Small intestine (tissue), 16 donors: ENCODE data around the gene SS18L1. TPM values are rescaled to one million over a fixed set of nuclear protein-coding genes. Genes with fewer than 3 reads are reported as not detected.

Source experiments
- DNase-seq, 2 donors: peaks; one replicate each; pipeline versions ENCODE4 v3.0.0 to v3.0.0-alpha.2; 2013
- FAIRE-seq: peaks from 2 replicates; lab custom pipeline; 2012; peaks lifted over from hg19 to GRCh38; lab: Jason Lieb, UNC
- H3K27ac ChIP-seq, 3 donors: one replicate each; pipeline ENCODE4 v1.5.1; 2013; ENCODE audit warnings: low read length in 2 of 3, mild to moderate bottlenecking in 2 of 3, control low read depth in 1 of 3, inconsistent platforms in 1 of 3, low read depth in 1 of 3, moderate library complexity in 1 of 3
- H3K27me3 ChIP-seq, 3 donors: one replicate each; pipeline ENCODE4 v1.6.1; 2013; ENCODE audit warnings: low read length in 3 of 3, inconsistent platforms in 1 of 3; ENCODE audit not compliant: control insufficient read depth in 3 of 3, insufficient read depth in 3 of 3
- H3K36me3 ChIP-seq, 3 donors: one replicate each; pipeline ENCODE4 v1.6.1; 2013; ENCODE audit warnings: low read length in 3 of 3, inconsistent platforms in 1 of 3, low read depth in 1 of 3, mild to moderate bottlenecking in 1 of 3, moderate library complexity in 1 of 3; ENCODE audit not compliant: control insufficient read depth in 3 of 3, insufficient read depth in 2 of 3
- H3K4me1 ChIP-seq, 3 donors: one replicate each; pipeline ENCODE4 v1.6.1; 2013; ENCODE audit warnings: low read length in 2 of 3, inconsistent platforms in 1 of 3, low read depth in 1 of 3, mild to moderate bottlenecking in 1 of 3, moderate library complexity in 1 of 3; ENCODE audit not compliant: control insufficient read depth in 3 of 3, insufficient read depth in 2 of 3
- H3K4me3 ChIP-seq, 3 donors: one replicate each; pipeline ENCODE4 v1.5.1; 2013; ENCODE audit warnings: low read length in 3 of 3, control low read depth in 1 of 3, inconsistent platforms in 1 of 3, low read depth in 1 of 3, mild to moderate bottlenecking in 1 of 3, moderate library complexity in 1 of 3
- H3K9me3 ChIP-seq, 2 donors: one replicate each; pipeline ENCODE4 v1.6.1; 2013; ENCODE audit warnings: low read depth in 1 of 2, low read length in 1 of 2; ENCODE audit not compliant: control insufficient read depth in 2 of 2, insufficient read depth in 1 of 2
- WGBS, 3 donors: extraction: QIAGEN DNeasy Blood & Tissue Kit; methylation state at CpG; one replicate each; pipeline ENCODE4 v1.1.7; 2013; 5-methylcytosine and 5-hydroxymethylcytosine counted together
- long read RNA-seq, 10 donors: transcript quantifications; one replicate each; lab custom pipeline, GENCODE V29; 2026
- polyA plus RNA-seq, 4 donors: library from polyadenylated mRNA; stranded (reverse) in 3 of 4; unstranded in 1 of 4; fragments of 200-250 nt in 3 of 4; fragments of 120-200 nt in 1 of 4; gene quantifications; one replicate each; pipeline versions ENCODE4 v1.2.1 to v1.2.3, GENCODE V29; 2013
- donor health status: healthy with polysubstance abuse.
- donor health status: control.
- donor health status: control.
- donor health status: Bipolar disorder and iron deficiency.
- donor health status: healthy.

SS18L1 gene
- 10 to 100 TPM in 2 of 4 donors, 1 to 10 TPM in 2; 7.5 to 17.5 (median 11.3) TPM for polyA plus RNA-seq
- long read RNA-seq, donor 1, full-length matches to known transcripts, result 2 of 10 reads
- long read RNA-seq, donor 1, partial matches to known transcripts, result 8 of 10 reads
- long read RNA-seq, donor 1, other reads (novel, unspliced or antisense), result 0 of 10 reads
- long read RNA-seq, donor 2, full-length matches to known transcripts, result 2 of 2 reads
- long read RNA-seq, donor 2, partial matches to known transcripts, result 0 of 2 reads
- long read RNA-seq, donor 2, other reads (novel, unspliced or antisense), result 0 of 2 reads
- long read RNA-seq, donor 3, result 0 reads
- long read RNA-seq, donor 4, result 0 reads
- long read RNA-seq, donor 5, result 0 reads
- long read RNA-seq, donor 6, result 0 reads
- long read RNA-seq, donor 7, result 0 reads
- long read RNA-seq, donor 8, full-length matches to known transcripts, result 1 of 1 reads
- long read RNA-seq, donor 8, partial matches to known transcripts, result 0 of 1 reads
- long read RNA-seq, donor 8, other reads (novel, unspliced or antisense), result 0 of 1 reads
- long read RNA-seq, donor 9, result 0 reads
- long read RNA-seq, donor 10, full-length matches to known transcripts, result 3 of 3 reads
- long read RNA-seq, donor 10, partial matches to known transcripts, result 0 of 3 reads
- long read RNA-seq, donor 10, other reads (novel, unspliced or antisense), result 0 of 3 reads

- H3K9me3 ChIP-seq, result no peaks in the 10 kb centered on the region
- H3K4me1 ChIP-seq, result peaks cover 4 to 17% (median 11%) of the 10 kb centered on the region in 3 donors
- DNase-seq (peak; percentile 88 to 94), FAIRE-seq (no peak)
- 0 to 1% (median 0%) methylated on average over 63 to 148 of the region's 148 CpGs for WGBS, 3 donors
- H3K27me3 ChIP-seq, result no peaks in the 10 kb centered on the region
- H3K36me3 ChIP-seq, result peaks cover 6 to 41% (median 9%) of the 10 kb centered on the region in 3 donors
- H3K27ac ChIP-seq, result peak within 1 kb of the TSS; percentile 85 to 96 (median 94)
- peak within 1 kb of the TSS; percentile 58 to 98 (median 83) for H3K4me3 ChIP-seq
Measured at GRCh38 chr20:62143081-62143956, at the start of gene SS18L1, which contains the start of gene PSMA7. Gene SS18L1, plus strand, starts transcription at chr20:62143769. Its CDS starts 52 bp downstream, at chr20:62143821. Gene PSMA7, minus strand, starts transcription at chr20:62143394. Its CDS starts 91 bp downstream, at chr20:62143303.

GRCh38 chr20:62096421-62097380 is 46.9 kb upstream of the SS18L1 start:
- Histone ChIP-seq H3K36me3 (no peaks in the 10 kb centered on the region), H3K4me3 (no peak overlapping the region), H3K4me1 (no peaks in the 10 kb centered on the region), H3K9me3 (peaks cover 0 to 12% of the 10 kb centered on the region in 2 donors), H3K27ac (no peak overlapping the region), H3K27me3 (peaks cover 0 to 2% (median 0%) of the 10 kb centered on the region in 3 donors)
- 88 to 94% (median 89%) methylated on average over 29 to 30 of the region's 30 CpGs for WGBS, 3 donors
- no peak for FAIRE-seq
- no peak for DNase-seq

GRCh38 chr20:62097881-62098407 is 45.6 kb upstream of the SS18L1 start:
- no peaks in the 10 kb centered on the region for H3K4me1 ChIP-seq

GRCh38 chr20:62101078-62101477 is 42.5 kb upstream of the SS18L1 start:
- Histone ChIP-seq H3K4me1 (peaks cover 0 to 6% (median 0%) of the 10 kb centered on the region in 3 donors), H3K27me3 (peaks cover 0 to 5% (median 0%) of the 10 kb centered on the region in 3 donors), H3K4me3 (no peak overlapping the region), H3K36me3 (no peaks in the 10 kb centered on the region), H3K27ac (no peak overlapping the region), H3K9me3 (peaks cover 0 to 12% of the 10 kb centered on the region in 2 donors)
- DNase-seq (no peak), FAIRE-seq (no peak)
- WGBS, 3 donors, result 89 to 94% (median 93%) methylated on average over 4 of the region's 4 CpGs

More at GRCh38 chr20:62097881-62098407, 45.6 kb upstream of the SS18L1 start:
- Histone ChIP-seq H3K36me3 (no peaks in the 10 kb centered on the region), H3K27me3 (peaks cover 0 to 2% (median 0%) of the 10 kb centered on the region in 3 donors), H3K4me3 (no peak overlapping the region), H3K9me3 (peaks cover 0 to 12% of the 10 kb centered on the region in 2 donors), H3K27ac (no peak overlapping the region)
- FAIRE-seq (no peak), DNase-seq (no peak)
- WGBS, 3 donors, result 75 to 79% (median 79%) methylated on average over 14 to 16 of the region's 16 CpGs

- Histone ChIP-seq H3K27ac (no peak overlapping the region), H3K9me3 (peaks cover 4 to 33% of the 10 kb centered on the region in 2 donors)
- FAIRE-seq, result no peak
Measured at GRCh38 chr20:62103508-62104233, 39.9 kb upstream of the SS18L1 start.

GRCh38 chr20:62104234-62104789 is 39.3 kb upstream of the SS18L1 start:
- Histone ChIP-seq H3K9me3 (peaks cover 4 to 34% of the 10 kb centered on the region in 2 donors), H3K4me1 (peaks cover 0 to 6% (median 0%) of the 10 kb centered on the region in 3 donors), H3K27ac (no peak overlapping the region), H3K4me3 (no peak overlapping the region), H3K27me3 (peaks cover 0 to 5% (median 0%) of the 10 kb centered on the region in 3 donors), H3K36me3 (no peaks in the 10 kb centered on the region)
- WGBS, 3 donors, result 47 to 51% (median 48%) methylated on average over 15 of the region's 15 CpGs
- DNase-seq, result no peak
- FAIRE-seq, result no peak

More at GRCh38 chr20:62103508-62104233, 39.9 kb upstream of the SS18L1 start:
- Histone ChIP-seq H3K4me3 (no peak overlapping the region), H3K27me3 (peaks cover 0 to 5% (median 0%) of the 10 kb centered on the region in 3 donors), H3K4me1 (peaks cover 0 to 6% (median 0%) of the 10 kb centered on the region in 3 donors), H3K36me3 (no peaks in the 10 kb centered on the region)
- whole genome bisulfite sequencing, 3 donors, result 77 to 85% (median 81%) methylated on average over 20 to 21 of the region's 21 CpGs
- no peak for DNase-seq
